GM18858 (cell line): ENCODE results near the gene HNRNPUL1.

ENCODE experiments used
- ATAC-seq: cut with Tn5 transposase; IDR thresholded peaks from one replicate; pipeline ENCODE4 v1.9.1; 2021; ENCODE audit not compliant: unreplicated experiment

Gene HNRNPUL1

GRCh38 chr19:41351339-41352245 is 87.4 kb downstream of the HNRNPUL1 start:
- ATAC-seq = no peak

DNA sequence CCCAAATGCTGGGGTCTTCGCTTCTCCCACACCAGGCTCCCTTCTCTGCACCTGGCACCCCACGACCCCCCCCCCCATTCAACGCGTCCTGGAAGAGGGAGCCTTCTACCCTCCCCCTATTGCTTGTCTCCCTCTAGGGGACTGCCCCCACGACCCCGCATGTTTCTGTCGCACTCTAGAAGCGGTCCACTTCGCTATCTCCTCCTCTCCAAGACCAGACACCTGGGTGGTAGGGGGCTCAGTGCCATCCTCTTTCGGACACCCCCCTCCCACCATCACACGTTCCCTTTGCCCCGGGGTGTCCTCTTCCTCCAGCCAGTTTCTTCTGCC is 88.1 kb downstream of the HNRNPUL1 start:
- no peak for ATAC-seq

DNA sequence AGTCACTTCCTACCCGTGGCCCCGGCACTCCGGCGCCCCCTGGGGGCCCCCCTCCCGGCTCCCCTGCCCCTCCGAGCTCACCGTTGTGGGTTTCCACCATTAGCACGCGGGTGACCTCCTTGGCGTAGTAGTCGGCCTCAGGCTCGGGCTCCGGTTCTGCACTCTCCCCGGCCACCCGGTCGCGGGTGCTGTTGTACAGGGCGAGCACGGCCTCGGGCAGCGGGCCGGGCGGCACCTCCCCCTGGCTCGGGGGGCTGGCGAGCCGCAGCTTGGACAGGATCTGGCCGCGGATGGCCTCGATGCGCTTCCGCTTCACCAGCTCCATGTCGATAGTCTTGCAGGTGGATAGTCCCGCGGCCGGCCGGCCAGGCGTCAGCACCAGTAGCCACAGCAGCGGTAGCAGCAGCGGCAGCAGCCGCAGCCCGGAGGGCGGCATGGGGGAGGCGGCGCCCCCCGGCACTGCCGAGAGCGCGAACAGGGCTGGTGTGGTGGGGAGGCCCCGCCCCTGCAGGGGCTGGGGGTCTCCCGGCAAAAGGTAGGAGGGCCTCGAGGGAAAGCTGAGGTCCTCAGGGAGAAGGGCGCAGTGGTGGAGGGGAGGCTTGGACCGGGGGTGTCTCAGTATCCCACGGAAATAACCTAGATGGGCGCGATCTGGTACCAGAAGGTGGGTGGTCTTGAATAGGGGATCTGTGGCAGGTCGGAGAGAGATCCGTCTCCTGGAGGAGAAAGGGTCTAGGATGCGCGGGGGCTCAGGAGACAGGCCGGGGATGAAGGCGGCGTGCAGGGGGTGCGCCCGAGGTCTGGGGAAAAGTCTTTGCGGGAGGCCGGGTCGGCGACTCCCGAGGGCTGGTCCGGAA is 88.7 kb downstream of the HNRNPUL1 start:
- ATAC-seq = no peak

- no peak for ATAC-seq
Observed at GRCh38 chr19:41353466-41354342, 89.5 kb downstream of the HNRNPUL1 start, which contains the start of gene TGFB1. Gene TGFB1 (minus strand): TSS chr19:41353922. CDS start chr19:41353044, 878 bp downstream.

DNA sequence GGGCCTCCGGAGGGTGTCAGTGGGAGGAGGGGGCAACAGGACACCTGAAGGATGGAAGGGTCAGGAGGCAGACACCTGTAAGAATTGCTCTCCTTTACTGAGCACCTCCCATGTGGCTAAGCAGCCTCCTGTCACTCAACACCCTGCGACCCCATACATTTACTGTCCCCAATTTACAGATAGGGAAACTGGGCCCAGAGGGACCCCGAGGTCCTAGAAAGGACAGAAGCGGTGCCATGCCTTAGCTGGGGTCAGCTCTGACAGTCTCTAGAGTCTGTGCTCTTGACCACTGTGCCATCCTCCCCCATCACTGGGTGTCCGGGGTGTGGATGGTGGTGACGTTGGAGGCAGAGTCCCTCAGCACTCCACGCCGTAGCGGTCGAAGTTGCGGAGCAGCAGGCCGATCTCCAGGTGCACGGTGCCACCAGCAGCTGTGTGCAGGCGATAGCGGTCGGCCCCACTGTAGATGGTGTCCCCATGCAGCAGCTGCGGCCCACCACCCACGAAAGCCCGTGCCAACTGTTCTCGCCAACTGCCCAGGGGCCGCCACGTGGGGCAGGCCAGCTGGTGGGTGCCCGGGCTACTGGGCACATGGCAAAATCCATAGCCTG is 90.3 kb downstream of the HNRNPUL1 start:
- no peak for ATAC-seq

DNA sequence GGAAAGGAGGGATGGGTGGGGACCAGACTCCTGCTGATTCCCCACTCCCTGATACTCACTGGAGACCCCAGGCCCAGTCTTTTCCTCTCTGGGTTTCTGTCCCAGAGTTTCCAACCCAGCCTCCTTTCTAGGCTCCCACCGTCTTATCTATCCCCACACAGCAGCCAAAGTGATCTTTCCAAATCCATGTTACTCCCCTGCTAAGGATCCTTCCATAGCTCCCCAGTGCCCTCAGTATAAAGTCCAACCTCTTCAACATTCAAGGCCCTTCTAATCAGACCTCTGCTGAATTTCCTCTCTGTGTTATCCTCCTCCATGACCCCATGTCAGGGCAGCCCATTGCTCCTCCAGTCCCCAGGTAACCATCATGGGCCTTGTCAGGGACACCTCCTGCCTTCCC is 90.9 kb downstream of the HNRNPUL1 start:
- no peak for ATAC-seq

DNA sequence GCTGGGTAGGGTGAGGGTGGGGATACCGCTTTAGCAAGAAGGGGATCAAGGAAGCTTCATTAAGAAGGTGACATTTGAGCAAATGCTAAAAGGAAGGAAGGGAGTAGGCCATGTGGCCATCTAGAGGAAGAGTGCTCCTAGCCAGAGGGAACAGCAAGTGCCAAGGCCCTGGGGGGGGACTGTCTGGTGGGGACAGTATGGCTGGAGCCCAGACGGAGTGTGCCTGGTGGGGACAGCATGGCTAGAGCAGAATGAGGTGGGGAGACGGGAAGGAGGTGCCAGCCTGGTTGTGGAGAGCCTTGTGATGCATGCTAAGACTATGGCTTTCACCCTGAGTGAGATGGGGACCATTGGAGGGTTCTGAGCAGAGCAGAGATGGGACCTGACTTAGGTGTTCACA is 91.6 kb downstream of the HNRNPUL1 start:
- no peak for ATAC-seq

- no peak for ATAC-seq
Observed at GRCh38 chr19:41356984-41357739, 93.0 kb downstream of the HNRNPUL1 start.
